IPS-NIHi7 (cell line): Measurements from ENCODE around the gene C17orf75.
"Not testable (repeated sequence)": the region's sequence is repeated elsewhere in the genome, so short reads cannot be mapped to it uniquely, and the experiment has no call there.

Experiments
- DNase-seq: peaks from one replicate; pipeline ENCODE4 v3.0.0; 2012; ENCODE audit warnings: mixed read lengths; ENCODE audit errors: extremely low spot score

The C17orf75 gene

GRCh38 chr17:32345951-32346600 lies 4.1 kb upstream of the C17orf75 start:
- DNase-seq = no peak

GRCh38 chr17:32342603-32343325 lies 791 bp upstream of the C17orf75 start:
- DNase-seq = no peak

DNA sequence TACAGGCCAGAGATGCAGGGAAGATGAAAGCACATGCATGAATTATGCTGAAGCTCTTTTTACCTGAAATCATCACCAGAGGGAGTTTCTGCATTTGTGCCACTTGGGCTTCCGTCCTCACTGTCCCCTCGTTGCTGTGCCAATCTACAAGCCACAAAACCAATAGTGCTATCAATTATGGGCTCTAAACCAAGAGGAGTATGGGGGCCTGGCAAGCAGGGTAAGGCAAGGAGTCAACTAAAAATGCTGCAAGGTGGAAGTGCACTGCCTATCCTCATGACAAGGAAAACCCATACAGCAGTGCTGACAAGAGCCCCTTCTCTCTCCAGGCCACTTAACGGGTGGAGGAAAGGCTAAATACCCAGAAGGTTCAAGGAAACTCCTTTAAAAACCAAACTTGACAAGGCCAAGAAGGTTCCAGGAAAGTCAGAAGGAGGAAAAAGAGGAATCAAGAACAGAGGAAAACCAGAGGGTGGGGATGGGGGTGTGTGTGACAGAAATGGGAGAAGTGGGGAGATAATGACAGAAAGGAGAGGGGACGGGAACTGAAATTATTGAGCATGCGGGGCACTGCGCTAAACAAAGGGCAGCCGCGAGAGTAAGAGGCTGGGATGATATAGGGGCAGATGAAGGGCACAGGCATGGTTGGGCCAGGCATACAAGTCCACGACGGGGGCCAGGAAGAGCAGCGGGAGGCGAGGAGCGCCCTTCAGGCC lies 674 bp downstream of the C17orf75 start:
- DNase-seq = no peak

GRCh38 chr17:32335687-32336086 lies 6.3 kb downstream of the C17orf75 start:
- DNase-seq = no peak

GRCh38 chr17:32335046-32335445 lies 6.9 kb downstream of the C17orf75 start:
- no peak for DNase-seq

DNA sequence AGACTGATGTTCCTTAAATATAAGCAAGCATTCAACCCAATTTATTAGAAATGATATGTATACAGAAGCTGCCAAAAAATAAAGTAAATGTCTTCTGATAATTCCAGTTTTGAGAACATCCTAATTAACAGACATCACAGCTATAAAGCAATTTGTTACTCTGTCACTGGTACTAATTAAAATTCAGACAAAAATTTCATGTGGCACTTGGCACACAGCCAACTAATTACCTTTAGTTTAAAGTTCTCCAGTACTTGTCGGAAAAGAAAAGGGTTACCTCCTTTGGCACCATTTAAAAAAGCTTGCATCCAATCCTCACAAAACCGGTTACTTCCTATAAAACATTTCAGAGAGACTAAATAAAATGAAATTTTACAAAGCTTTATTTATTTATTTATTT lies 8.8 kb downstream of the C17orf75 start:
- no peak for DNase-seq

DNA sequence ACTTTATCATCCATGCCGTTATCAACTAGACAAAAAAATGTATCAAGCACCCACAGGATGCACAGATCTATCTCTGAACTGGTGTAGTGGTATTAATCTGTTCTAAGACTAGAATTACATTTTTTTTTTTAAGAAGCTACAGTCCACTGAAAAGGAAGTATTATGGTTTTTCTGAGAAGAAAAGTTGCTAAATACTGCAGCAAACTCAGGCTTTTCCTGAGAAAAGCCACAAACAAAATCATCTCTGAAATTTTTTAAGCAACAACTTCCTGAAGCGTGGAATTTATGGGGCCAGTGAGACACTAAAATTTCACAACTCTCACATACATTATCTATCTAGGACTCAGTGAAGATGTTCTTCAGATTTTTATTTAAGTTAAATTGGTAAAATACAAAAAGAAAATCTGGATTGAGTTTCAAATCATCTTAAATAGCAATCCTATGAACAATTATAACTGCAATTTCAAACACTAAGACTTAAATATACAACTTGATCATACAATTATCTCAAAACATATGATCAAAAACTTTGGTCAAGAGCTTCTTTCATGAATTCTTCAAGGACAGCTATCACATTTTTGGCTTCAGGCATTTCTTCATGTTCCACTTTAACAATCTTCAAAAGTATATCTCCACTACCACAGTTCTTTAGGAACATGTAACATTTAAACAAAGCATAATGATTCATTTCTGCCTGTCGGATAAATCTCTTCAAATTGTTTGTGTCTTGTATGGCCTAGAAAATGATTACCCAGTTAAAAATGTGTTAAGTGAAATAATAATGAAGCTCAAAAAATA lies 10.5 kb downstream of the C17orf75 start:
- no peak for DNase-seq

DNA sequence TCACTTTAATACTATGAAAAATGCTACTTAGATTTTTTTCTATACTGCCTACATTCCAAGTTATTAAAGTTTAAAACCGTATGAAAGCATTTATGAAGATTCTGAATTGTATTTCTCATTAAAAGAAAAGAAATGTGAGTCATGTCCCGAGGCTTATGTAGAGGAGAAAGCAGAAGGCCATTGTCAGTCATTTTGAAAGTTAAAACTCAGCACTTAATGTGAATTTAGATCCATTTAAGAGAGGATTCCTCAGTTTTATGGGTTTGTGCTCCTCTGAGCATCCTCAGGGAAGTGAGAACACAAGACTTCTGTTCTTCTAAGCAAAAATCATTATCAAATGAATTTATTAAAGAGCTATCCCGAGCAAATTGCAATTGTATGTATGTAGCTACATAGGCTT lies 11.8 kb downstream of the C17orf75 start:
- no peak for DNase-seq

DNA sequence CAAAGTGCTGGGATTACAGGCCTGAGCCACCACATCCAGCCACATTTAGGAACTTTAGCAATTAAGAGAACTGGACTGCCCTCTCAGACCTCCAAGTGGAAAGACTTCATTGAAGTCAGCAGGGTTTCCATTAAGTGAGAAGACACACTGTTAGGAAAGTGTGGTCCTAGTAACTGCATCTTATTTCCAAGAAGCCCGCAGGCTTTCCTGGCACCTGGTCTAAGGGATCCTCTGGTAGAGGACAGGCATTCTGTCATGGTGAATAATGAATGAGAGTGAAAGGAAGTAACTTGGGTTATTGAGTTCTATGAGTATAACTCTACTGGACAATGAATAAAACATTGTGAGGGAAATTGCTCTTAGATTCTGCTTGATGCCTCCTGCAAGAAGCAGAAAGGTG lies 14.1 kb downstream of the C17orf75 start:
- DNase-seq = no peak

DNA sequence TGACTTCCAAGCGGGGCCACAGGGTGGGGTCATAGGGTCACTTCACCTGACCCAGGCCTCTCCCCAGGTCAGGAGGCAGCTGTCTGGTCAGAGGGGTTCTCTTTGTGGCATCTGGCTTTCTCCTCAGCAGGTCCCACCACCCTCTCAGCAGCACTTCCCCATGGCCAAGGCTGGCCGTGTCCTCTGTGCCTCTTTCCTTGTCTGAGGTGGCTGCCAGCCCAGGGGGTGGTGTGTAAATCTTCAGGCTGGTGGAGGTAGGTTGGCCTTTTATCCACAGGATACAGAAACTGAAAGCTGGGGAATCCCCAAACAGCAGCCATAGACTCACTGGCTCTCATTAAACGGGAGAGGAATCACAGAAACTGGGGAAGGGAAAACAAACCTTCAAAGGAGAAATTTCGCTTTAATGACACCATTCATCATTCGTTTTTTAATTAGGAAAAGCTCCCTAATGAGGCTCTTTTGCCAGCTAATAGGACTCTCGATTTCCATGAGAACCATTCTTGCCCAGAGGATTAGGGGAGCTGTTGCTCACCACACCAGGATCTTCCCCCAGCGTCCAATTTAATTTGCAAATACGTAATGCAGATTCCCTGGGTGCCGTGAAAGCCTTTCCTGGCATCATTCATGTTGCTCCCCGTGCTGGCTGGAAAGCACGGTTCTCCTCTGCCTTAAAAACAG lies 18.0 kb downstream of the C17orf75 start:
- no peak for DNase-seq

GRCh38 chr17:32323046-32323445 lies 18.9 kb downstream of the C17orf75 start:
- no peak for DNase-seq

- no peak for DNase-seq
These were observed 21.1 kb downstream of the C17orf75 start for GRCh38 chr17:32320847-32321246.

DNA sequence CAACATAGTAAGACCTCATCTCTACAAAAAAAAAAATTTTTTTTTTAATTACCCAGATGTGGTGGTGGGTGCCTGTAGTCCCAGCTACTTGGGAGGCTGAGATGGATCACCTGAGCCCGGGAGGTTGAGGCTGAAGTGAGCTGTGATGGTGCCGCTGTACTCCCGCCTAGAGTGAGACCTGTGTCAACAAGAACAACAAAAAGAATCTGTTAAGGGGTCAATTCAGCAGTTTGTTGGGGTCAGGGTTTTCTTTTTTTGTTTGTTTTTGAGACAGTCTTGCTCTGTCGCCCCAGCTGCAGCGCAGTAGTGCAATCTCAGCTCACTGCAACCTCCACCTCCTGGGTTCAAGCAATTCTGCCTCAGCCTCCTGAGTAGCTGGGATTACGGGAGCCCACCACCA lies 21.9 kb downstream of the C17orf75 start:
- DNase-seq = not testable (repeated sequence)

DNA sequence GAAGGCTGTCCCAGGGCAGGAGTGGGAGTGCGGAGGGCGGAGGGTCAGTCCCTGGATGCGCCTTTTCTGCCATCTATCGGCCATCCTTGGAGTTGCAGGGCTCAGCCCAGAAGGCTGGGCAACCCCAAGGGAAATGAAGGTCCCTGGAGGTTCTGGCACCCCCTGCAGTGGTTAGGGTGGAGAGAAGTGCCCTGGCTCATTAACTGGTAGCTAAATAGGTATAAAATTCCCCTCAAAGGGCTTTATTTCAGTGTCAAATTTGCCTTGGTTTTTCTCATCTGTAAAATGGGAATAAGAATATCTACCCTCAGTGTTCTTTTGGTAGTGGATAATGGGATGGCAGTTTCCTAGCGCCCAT lies 22.4 kb downstream of the C17orf75 start:
- DNase-seq = peak; percentile 94

- no peak for DNase-seq
These were observed 23.9 kb downstream of the C17orf75 start for GRCh38 chr17:32318071-32318470.

DNA sequence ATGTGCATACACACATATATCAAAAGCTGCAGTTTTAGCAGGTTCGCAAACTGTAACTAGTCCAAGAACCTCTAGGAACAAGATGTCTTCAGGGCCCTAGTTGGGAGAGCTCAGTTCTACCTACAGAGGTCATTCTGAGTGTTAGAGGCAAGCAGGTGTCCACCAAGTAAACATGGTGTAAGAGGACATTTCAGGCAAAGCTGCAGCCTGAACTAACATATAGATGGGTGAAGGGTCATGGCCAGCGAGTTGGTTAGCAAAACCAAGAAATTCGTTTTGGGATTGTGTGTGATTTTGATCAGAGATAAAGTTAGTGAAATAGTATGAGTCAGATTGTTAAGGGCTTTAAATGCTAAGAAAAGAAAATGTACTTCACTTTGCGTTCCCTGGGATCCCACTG lies 24.6 kb downstream of the C17orf75 start:
- no peak for DNase-seq

DNA sequence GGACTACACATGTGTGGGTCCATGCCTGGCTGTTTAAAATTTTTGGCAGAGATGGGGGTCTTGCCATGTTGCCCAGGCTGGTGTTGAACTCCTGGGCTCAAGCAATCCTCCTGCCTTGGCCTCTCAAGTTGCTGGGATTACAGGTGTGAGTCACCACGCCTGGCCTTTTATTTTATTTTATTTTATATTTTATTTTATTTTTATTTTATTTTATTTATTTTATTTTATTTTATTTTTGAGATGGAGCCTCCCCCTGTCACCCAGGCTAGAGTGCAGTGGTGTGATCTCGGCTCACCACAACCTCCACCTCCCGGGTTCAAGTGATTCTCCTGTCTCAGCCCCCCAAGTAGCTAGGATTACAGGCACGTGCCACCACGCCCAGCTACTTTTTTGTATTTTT lies 25.3 kb downstream of the C17orf75 start:
- not testable (repeated sequence) for DNase-seq

DNA sequence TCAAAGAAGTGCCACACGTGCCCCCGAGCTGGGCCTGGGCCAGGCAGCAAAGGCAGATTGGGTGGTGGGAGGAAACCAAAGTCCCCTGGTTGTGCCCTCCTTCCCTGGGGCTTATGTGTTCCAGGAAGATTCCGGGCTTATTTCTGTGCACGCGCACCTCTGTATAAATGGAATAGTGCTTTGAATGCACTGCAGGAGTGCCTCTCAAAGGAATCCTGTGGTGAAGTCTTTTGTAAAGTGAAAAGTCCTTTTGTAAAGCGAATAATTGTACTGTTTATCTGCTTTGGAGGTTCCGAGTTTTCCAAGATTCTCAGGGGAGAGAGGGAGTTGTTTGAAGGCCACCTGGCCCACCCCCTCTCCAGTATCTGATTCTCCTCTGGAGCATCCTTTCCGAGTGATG lies 26.8 kb downstream of the C17orf75 start:
- DNase-seq = no peak

- DNase-seq = no peak
These were observed 27.3 kb downstream of the C17orf75 start for GRCh38 chr17:32314636-32315035.

DNA sequence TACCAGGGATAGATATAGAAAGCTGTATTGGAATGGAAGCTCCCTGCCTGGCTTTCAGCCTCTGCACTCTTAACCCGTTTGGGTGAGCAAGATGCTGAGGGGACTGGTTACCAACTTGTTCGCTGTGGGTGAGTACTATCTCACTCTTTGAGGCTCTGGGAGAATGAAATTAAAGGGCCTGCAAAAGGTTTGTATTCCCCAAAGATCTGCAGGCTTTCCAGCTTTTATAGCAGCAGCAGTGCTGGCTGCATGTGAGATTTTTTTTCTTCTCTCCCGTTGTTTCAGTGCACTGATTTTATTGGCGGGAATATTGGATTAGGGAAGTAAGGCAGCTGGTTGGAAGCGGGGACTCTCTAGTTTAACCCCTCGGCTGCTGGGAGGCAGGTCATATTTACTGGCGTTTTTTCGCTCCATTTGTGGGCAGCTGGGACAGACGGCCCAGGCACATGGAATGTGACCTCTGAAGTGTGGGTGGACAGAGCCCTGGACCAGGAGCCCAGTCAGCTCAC lies 30.9 kb downstream of the C17orf75 start:
- no peak for DNase-seq

DNA sequence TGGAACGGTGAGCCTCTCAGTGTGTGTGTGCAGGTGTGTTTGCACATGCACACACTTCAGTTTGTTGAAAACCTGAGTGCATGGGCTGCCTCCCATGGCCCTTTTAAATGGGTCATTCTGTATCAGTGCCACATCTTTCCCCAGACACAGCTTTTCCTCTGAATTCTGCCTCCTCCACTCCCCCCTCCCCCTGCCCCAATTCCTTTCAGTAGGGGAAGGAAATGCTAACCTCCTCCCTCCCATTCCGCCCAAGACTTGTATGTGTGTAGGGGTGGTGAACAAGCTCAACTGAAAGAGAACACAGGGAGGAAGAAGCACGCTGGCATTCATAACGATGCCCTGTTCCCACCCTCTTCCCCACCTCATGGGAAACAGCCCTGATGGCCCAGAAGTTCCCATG lies 34.3 kb downstream of the C17orf75 start:
- no peak for DNase-seq
